HG03521 (cell line): Measurements from ENCODE around the gene ATP2B2.

ENCODE experiments used
- ATAC-seq: cut with Tn5 transposase; IDR thresholded peaks from one replicate; pipeline ENCODE4 v1.9.1; 2021; ENCODE audit warnings: mild to moderate bottlenecking, moderate library complexity; ENCODE audit not compliant: unreplicated experiment

ATP2B2 gene

DNA sequence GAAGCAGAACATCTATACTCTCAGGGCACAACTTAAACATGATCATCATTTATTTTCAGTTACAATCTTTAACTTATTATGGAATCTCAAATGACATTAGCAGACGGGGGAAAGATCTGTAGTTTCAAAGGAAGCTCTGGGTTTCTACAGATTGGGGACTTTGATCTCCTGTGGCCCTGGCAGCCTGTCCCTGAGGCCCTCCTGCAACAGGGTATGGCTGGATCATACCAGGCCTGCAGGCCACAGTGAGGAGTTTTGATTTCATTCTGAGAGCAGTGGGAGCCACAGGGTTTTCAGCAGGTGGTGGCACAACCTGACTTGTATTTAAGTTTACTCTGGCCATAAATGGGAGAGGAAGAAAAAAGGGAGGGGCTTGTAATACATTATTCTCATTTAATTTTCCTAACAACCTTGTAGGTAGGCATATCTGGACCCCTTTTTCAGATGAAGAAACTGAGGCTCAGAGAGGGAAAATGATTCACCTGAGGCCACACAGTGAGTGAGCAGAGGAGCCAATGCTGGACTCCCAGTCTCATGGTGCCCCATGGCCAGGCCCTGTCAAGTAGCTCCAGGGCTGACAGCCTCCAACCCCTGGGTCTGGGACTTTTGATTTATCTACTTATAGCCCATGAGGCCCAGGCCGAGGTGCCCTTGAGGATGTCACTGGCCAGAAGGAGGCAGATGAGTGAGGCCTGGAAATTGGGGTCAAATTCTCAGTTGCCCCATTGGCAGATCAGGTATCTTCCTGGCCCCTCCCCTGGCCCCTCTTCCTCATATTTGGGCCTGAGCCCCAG, 71.0 kb downstream of the ATP2B2 start:
- no peak for ATAC-seq

DNA sequence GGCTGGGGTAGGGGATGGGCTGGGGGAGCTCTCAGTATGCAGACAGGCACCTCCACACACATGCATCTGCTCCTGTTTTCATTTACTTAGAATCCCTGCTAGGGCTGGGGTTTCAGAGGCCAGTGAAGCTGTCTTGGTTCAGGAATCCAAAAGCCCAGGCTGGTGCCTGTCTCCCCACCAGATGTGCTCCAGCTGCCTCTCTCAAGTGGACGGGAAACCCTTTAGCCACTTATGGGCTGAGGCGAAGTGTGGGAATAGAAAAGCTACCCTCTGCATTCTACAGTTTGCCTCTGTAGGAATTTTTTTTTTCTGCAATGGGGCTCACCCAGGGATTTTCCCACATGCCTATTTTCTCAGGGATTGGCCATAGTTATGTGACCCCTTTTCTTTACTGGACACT, 72.5 kb downstream of the ATP2B2 start:
- no peak for ATAC-seq

DNA sequence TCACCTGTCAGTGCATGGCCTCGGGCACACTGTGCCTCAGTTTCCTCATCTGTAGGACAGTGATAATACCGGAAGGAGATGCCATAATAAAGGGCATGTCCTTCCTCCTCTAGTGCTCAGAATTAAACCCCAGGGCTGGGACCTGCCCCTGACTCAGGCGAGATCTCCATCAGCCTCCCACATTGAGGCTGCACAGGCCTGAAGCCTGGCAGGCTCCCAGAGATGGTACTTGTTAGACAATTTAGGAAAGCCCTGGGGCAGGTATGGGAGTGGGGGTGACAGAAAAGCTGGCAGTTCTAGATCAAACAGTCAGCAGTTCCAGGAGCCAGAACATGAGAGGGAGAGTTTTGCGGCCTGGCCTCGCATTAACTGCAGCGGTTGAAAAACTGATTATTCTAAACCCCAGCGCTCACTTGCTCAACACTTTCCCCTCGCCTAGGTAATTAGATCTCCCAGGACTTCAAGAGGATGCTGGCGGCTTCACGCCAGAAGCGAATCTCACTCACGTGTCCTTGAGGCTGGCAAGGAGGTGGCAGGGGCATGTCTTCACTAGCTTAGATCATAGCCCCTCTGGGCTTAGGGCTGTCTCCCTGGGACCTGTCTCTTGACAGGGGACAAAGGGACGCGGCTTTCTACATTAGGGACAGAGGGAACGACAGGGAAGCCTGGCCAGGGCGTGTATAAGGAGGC, 73.1 kb downstream of the ATP2B2 start:
- ATAC-seq = no peak

DNA sequence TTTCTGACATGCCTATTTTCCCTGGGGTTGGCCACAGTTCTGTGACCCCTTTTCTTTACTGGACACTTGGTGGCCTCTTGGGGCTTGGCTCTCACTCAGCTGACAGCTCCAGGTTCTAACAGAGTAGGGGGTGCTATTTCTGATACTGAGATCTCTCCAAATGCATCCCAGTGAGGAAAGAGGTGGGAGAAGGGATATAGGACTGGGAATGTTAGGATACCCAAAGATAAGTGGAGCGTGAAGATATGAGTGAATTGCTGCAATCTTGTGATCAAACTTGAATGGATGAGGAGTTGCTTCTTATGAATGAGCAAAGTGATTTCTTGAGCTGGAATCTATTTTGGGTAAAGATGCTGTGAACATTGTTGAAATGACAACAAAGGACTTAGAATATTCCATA, 74.6 kb downstream of the ATP2B2 start:
- no peak for ATAC-seq

DNA sequence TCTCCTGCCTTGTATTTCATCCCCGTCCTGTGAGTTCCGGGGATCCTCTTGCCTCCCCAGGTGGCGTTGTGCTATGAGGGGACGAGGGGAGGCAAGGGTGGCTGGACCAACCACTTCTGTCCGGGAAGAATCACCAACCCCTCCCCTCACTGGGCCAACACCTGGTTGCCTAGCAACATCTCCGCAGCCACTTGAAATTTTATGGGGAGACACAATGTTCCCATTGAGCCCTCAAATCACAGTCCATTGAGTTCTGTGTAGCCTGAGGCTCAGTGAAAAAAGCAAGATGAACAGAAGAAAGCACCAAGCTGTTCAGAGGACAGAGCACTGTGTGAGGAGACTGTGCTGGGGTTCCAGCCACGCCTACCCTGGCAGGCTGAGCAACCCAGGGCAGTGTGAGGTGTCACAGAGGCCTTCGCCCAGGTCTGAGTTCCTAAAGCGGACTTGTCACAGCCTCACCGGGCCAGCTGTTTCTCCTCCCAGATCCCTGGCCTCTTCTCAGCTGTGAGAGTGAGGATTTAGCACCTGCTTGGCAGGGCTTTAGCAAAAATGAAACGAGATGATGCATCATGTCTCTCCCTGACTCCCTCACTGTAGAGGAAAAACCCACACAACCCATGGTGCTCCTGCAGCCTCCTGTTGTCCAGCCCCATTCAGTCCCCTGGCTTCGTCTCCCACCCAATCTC, 76.8 kb downstream of the ATP2B2 start:
- ATAC-seq = no peak

DNA sequence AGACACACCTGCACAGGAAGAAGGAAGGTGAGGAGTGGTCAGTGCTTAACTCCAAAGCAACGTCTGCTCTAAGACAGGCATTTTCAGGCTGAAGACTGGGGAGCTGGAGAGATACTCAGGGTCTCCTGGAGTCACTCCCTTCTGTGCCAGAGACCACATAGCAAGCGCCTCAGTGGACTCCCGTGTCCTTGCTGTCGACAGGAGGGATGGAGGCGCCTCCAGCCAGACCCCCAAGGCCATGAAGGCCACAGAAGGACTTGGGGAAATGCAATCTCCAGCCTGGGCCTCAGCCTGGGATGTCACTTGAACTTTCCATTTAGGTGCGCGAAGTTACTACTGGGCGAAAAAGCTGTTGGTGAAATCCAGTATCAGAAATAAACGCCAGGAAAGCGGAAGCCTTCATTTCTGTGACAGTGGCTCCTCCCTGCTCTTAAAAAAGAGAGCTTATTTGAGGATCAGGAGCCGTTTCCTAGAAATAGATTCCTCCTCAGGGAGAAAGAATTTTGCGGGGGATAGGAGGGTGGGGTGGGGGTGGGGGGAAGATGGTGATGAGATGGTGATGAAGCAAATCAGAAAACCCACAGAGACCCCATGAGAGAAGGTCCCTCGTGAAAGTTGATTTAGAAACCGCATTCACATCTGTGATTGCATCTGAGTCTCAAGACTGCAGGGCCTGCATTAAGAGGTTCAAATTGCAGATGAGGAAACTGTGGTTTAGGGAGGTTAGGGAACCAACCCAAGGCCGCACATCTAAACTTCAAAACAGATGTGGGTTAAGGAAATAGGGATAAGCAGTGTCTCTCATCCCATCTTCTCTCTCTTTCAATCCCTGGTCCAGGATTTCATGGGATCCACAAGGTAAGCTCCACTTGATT, 78.8 kb downstream of the ATP2B2 start:
- ATAC-seq = no peak

DNA sequence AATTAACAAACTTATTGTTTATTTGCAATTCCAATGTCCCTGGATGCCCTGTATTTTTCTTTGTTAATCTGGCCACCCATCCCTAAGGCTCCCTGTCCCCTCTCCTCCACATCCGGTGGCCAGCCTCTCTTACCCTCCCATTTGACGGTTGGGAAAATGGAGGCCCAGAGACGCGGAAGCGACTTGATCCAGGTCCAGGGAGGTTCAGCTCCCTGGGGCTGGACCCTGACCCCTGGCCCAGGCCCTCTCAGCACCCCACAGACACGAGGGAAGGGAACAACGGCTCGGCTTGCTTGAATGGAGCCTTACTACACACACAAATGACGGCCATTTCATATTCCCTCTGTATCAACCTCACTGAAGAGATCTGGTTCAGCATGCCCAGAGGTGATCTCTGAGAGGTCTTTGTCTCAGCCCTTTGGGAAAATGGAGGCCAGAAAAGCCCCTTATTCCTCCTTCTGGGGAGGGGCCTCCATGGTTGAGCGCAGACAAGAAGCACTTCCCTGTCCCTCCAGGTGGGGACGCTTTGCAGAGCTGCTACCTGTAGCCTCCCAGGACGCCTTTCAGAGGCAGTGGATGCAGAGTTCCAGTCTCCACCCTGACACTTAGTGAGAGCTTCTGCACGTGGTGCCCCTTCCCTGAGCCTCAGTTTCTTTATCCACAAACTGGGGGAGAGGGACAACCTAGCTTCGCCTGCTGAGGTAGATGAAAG, 82.1 kb downstream of the ATP2B2 start:
- ATAC-seq = no peak

DNA sequence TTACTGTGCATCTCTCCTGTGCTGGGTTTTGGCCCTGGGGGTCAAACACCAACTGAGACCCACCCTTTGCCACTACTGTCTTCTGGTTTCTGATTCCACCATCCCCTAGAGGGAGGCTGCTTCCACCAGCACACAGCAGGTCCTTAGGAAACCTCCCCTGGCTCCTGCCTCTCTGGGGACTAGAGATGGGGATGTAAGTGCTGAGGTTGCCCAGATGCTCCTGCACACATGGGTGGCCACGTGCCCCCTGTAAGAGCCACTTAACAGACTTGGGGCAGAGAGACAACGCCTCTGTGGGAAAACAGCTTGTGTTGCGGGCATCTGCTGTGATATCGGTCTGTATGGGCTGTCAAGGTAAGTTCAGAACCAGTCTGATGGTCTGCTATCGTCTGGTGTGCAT, 83.4 kb downstream of the ATP2B2 start:
- ATAC-seq = no peak

DNA sequence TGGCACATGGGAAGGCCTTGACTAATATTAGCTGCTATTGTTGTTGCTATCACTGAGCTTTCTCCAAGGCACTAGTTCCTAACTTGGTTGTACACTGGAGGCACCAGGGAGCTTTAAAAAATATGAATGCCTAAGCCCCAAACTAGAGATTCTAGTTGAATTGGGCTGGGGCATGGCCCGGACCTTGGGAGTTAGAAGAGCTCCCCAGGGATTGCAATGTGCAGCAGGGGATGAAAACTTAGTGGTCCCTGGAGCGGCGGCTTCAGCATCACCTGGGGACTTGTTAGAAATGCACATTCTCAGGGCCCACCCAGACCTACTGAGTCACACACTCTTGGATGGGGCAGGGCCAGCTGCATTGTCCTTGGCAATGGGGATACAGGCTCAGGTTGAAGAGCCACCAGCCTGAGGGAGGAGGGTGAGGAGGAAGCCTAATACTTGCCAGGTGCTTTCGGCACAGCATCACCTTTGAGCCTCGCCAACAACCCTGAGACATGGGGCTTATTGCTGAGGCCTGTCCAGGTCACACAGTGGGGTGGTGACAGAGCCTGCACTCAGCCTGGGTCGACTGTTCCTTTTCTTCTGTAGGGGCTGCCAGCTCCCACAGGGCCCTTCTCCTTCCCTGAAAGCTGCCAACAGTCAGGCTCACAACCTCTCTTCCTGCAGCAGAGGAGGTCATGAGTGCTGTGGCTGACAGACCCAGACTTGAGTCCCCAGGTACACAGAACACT, 84.5 kb downstream of the ATP2B2 start:
- ATAC-seq = no peak

DNA sequence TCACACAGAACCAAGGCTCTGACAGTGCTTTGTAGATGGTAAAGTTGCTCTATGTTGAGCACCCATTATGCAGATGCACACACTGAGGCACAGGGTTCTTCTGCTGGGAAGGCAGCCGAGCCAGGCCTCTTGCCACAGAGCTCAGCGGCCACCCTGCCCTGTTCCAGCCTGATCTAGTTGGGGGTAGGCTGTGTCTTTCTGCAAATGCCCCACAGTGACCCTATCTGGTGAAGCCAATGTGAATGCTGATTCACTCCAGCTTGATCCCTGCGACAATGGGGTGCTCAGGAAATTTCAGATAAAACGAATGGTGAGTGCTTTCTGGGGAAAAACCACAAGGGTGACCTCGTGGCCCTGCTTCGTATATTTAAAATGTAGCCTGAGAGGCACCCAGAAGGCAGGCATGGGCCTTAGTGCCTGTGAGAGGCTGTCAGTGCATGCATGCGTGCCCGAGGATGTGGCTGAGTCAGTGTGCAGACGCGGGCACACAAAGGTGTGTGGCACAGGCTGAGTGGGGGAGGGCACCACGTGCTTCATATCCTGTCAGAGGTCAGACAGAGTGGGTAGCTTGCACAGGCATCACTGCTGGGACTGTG, 85.7 kb downstream of the ATP2B2 start:
- no peak for ATAC-seq

DNA sequence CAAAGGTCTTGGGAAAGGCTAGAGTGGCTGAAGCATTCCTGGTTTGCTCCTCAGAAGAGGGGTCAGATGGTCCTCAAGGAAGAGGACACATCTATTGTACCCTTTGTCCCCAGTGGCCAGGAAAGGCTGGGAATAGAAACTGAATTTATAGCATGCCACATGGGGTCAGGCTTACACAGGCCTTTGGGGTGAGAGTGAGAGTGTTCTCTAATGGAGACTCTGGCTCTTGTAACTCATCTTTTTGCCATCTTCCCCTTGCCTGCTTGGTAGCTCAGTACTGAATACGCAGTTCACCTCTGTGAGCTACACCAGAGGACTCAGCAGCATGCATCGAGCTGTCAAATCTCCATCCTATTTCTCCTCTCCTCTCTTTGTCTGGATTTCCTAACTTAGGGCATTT, 87.5 kb downstream of the ATP2B2 start:
- ATAC-seq = no peak

DNA sequence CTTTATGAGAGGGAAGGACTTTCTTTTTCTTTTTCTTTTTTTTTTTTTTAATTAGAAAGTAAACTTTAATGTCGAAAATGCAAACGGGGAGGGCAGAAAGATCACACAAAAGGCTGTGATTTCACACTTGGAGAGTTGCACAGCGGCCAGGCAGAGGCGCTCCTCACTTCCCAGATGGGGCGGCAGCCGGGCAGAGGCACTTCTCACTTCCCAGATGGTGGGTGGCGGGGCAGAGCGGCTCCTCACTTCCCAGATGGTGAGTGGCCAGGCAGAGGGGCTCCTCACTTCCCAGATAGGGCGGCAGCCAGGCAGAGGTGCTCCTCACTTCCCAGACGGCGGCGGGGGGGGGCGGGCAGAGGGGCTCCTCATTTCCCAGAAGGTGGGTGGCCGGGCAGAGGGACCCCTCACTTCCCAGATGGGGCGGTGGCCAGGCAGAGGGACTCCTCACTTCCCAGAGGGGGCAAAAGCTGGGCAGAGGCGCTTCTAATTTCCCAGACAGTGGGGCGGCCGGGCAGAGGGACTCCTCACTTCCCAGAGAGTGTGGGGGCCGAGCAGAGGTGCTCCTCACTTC, 88.6 kb downstream of the ATP2B2 start:
- ATAC-seq = no peak

DNA sequence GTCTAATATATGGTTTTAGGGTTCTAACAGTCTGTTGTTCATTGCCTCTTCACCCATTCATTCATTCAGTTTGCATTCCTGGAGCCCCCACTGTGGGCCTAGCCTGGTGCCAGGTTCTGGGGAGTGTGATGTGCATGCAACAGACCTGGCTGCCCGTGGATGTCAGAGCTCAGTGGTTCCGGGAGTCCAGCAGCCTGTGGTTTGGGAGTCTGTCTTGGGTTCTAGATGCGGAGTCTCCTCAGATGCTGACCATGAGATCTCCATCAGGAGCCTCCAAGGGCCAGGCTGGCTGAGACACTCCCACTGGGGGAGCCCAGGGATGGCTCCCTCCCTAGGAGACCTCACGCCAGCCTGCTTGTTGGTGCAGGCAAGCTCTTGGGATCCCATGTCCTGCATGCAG, 92.3 kb downstream of the ATP2B2 start:
- no peak for ATAC-seq

DNA sequence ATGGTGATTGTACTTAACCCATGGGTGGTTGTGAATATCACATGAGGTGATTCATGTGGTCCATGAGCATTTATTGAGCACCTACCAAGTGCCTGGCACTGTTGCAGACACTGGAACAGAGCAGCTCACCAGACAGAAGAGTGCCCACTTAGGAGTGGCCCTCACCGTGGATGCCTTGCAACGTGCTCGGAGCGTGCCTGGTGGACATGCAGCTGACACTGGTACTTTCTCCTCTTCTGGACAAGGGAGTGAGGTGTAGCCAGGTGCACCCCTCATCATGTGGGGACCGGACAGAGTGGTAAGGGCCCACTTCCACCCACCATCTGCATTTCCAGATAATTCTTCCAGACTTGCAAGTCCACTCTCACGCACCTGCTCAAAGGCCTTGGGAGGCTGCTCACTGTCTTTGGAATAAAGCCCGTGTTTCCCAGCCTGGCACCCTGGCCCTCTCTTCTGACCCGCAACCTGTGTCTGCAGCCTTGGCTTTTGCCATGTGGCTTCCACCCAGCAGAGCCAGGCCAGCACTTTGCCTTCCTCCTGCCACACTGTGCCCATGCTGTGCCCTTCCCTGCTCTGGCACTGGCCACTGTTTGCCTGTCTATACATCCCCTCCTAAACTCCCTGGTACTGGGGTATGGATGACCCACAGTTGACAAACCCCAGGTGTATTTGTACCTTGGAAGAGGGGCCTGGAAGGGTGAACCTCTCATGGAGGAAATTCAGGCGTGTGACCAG, 93.6 kb downstream of the ATP2B2 start:
- no peak for ATAC-seq

DNA sequence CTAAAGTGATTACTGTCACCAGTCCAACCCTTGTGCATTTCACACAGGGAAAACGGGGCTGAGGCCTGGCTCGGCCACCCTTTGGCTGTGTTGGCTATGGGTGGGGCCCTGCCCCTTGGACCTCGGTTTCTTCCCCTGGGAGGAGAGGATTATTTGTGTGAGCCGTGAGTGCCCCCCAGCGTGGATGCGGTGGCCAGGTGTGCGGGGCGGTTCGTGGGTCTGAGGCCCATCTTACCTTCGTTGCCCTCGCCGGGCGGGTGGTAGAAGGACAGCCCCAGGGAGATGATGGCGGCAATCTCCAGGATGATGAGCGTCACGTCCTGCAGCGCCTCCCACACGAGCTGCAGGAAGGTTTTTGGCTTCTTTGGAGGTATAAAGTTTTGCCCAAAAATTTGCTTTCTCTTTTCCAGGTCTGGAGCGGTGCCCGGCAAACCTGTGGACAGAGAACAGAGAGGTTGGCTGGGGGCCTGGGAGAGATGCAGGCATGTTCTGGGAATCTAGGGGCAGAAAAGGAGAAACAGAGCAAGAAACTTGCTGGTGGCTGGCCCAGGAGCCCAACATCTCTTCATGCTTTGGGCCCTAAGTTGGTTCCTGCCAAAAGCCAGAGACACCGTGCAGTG, 94.9 kb downstream of the ATP2B2 start:
- ATAC-seq = no peak

DNA sequence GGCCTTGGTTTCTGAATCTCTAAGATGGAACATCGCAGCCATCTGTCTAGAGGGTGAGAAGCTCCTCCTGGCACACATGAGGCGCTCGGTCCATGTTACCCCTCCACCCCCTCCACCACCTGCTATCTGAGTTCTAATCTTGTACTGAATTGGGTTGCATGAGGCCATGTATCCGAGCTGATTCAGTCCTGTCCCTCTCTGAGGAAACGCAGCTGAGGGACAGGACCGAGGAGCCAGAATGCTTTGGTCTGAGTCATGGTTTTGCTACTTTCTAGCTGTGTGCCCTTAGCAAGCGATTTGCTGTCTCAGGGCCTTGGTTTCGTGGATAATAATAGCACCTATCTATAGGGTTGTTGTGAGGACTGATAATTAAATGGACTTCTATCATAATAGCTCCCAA, 96.7 kb downstream of the ATP2B2 start:
- ATAC-seq = no peak

DNA sequence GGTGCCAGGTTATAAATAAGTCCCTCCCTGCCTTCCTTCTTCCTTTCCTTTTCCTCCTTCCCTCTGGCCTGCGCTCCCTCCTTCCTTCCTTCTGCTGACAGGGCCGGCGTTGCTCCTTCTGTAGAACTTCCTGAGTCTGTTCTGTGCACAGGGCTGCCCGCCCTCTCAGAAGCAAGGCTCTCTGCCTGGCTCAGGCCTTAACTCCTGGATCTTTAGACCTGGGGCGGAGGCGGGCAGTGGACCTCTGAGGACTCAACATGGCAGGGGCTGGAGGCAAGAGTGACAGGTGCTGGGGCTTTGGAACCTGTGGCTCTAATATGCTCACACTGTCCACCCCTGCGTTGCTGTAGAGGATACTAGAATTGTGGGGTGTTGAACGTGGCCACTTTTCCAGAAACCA, 98.0 kb downstream of the ATP2B2 start:
- no peak for ATAC-seq

DNA sequence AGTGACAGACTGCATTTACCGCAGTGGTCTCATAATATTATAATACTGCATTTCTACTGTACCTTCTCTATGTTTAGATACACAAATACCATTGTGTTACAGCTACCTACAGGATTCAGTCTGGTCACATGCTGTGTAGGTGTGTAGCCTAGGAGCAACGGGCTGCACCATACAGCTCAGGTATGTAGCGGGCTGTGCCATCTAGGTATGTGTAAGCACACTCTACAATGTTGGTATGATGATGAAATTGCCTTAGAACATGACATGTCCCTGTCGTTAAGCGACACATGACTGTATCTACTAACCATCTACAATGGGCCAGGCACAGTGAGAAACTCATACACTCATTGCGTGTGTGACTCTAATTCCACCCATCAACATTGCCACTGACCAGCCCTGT, 99.0 kb downstream of the ATP2B2 start:
- no peak for ATAC-seq
